SU-DHL-6 (cell line): ENCODE measurements around the gene GSTM2.
"Not testable (repeated sequence)": the region's sequence is repeated elsewhere in the genome, so short reads cannot be mapped to it uniquely, and the experiment has no call there.

Experiments used
- H2AFZ ChIP-seq: fragments of 200-600 bp; sonication (generic); 2 replicates; pipeline ENCODE4 v1.6.1; 2014; ENCODE audit warnings: low read depth, mild to moderate bottlenecking, moderate library complexity, mixed read lengths, antibody characterized with exemption, low read length; ENCODE audit not compliant: severe bottlenecking
- H3F3A ChIP-seq: fragments of 200-600 bp; shearing (Covaris generic); 2 replicates; pipeline ENCODE4 v1.6.0; 2016; ENCODE audit warnings: antibody characterized with exemption, mild to moderate bottlenecking; ENCODE audit not compliant: insufficient read depth
- H3K27ac ChIP-seq: fragments of 200-600 bp; sonication (generic); 2 replicates; pipeline ENCODE4 v1.5.1; 2016; ENCODE audit warnings: low read depth, mild to moderate bottlenecking, low read length, moderate library complexity, mixed read lengths
- H3K27me3 ChIP-seq: fragments of 200-600 bp; sonication (generic), shearing (Covaris generic); 2 replicates; pipeline ENCODE4 v1.6.0; 2014; ENCODE audit warnings: mild to moderate bottlenecking, low read length
- H3K36me3 ChIP-seq: fragments of 200-600 bp; sonication (generic); 2 replicates; pipeline ENCODE4 v1.6.1; 2014; ENCODE audit warnings: mild to moderate bottlenecking, low read length, mixed read lengths
- H3K4me2 ChIP-seq: fragments of 300-600, 200-600 bp; shearing (Covaris generic), sonication (generic); 2 replicates; pipeline ENCODE4 v1.6.0; 2014; ENCODE audit warnings: low read length, low read depth, mild to moderate bottlenecking; ENCODE audit not compliant: poor library complexity, severe bottlenecking
- H3K4me3 ChIP-seq: fragments of 200-600 bp; sonication (generic); 2 replicates; pipeline ENCODE4 v1.5.1; 2014; ENCODE audit warnings: antibody characterized with exemption, low read length, mild to moderate bottlenecking, mixed read lengths; ENCODE audit not compliant: insufficient read depth, poor library complexity, severe bottlenecking
- H3K79me2 ChIP-seq: fragments of 200-600 bp; sonication (generic); 2 replicates; pipeline ENCODE4 v1.6.1; 2014; ENCODE audit warnings: mild to moderate bottlenecking, low read length, moderate library complexity; ENCODE audit not compliant: insufficient read depth
- H3K9ac ChIP-seq: fragments of 200-600 bp; sonication (generic); 2 replicates; pipeline ENCODE4 v1.7.0; 2014; ENCODE audit warnings: mild to moderate bottlenecking, low read length
- H3K9me2 ChIP-seq: fragments of 200-600 bp; sonication (generic); replicated peaks from 2 replicates; pipeline ENCODE4 v1.6.1; 2014; ENCODE audit warnings: low read length; ENCODE audit not compliant: insufficient read depth
- H3K9me3 ChIP-seq: fragments of 200-600 bp; sonication (generic); 2 replicates; pipeline ENCODE4 v1.6.1; 2014; ENCODE audit warnings: low read length, mixed read lengths; ENCODE audit not compliant: insufficient read depth
- H4K20me1 ChIP-seq: fragments of 200-600 bp; sonication (generic); 2 replicates; pipeline ENCODE4 v1.6.1; 2014; ENCODE audit warnings: low read depth, mild to moderate bottlenecking, antibody characterized with exemption, low read length, moderate library complexity, mixed read lengths
- CTCF ChIP-seq: fragments of 200-600 bp; sonication (generic); IDR thresholded peaks from one replicate; pipeline ENCODE4 v1.5.1; 2017; ENCODE audit warnings: antibody characterized with exemption, mild to moderate bottlenecking, low read length, moderate library complexity; ENCODE audit not compliant: insufficient read depth, poor library complexity, severe bottlenecking
- EZH2phosphoT487 ChIP-seq: fragments of 200-600 bp; sonication (generic), shearing (Covaris generic); conservative IDR thresholded peaks from 2 replicates; pipeline ENCODE4 v1.6.1; 2018; ENCODE audit warnings: mild to moderate bottlenecking, antibody characterized with exemption, low read length, moderate library complexity, mixed read lengths

GSTM2 gene

GRCh38 chr1:109664671-109665070 lies 3.2 kb upstream of the GSTM2 start:
- no peak overlapping the region for H3K4me2 ChIP-seq
- no peak overlapping the region for H3K4me3 ChIP-seq

GRCh38 chr1:109668123-109668775 lies 392 bp downstream of the GSTM2 start:
- Histone ChIP-seq H3K4me3 (no peak overlapping the region), H3K9me2 (no peaks in the 10 kb centered on the region), H3K27me3 (no peaks in the 10 kb centered on the region), H4K20me1 (no peaks in the 10 kb centered on the region), H3K27ac (no peak overlapping the region), H3K79me2 (no peaks in the 10 kb centered on the region), H3K4me2 (peak overlapping the region; percentile 35), H3K36me3 (no peaks in the 10 kb centered on the region), H2AFZ (no peak overlapping the region), H3F3A (no peaks in the 10 kb centered on the region), H3K9me3 (no peaks in the 10 kb centered on the region), H3K9ac (no peak overlapping the region)
- TF ChIP-seq CTCF: no peak

More at GRCh38 chr1:109664671-109665070, 3.2 kb upstream of the GSTM2 start:
- no peaks in the 10 kb centered on the region for H4K20me1 ChIP-seq
- H2AFZ ChIP-seq: no peak overlapping the region
- H3K9ac ChIP-seq: no peak overlapping the region
- TF ChIP-seq EZH2phosphoT487: no peak
- no peak for TF ChIP-seq CTCF
- H3K79me2 ChIP-seq: no peaks in the 10 kb centered on the region
- no peaks in the 10 kb centered on the region for H3K9me2 ChIP-seq
- H3K36me3 ChIP-seq: no peaks in the 10 kb centered on the region
- no peaks in the 10 kb centered on the region for H3F3A ChIP-seq
- H3K9me3 ChIP-seq: no peaks in the 10 kb centered on the region
- no peak overlapping the region for H3K27ac ChIP-seq
- H3K27me3 ChIP-seq: no peaks in the 10 kb centered on the region

- TF ChIP-seq EZH2phosphoT487: no peak
- no peak for TF ChIP-seq CTCF
- H3K79me2 ChIP-seq: no peaks in the 10 kb centered on the region
- H2AFZ ChIP-seq: no peak overlapping the region
- no peak overlapping the region for H3K4me3 ChIP-seq
- no peaks in the 10 kb centered on the region for H3K9me3 ChIP-seq
- no peaks in the 10 kb centered on the region for H4K20me1 ChIP-seq
- H3K4me2 ChIP-seq: no peak overlapping the region
- no peaks in the 10 kb centered on the region for H3K27me3 ChIP-seq
- no peak overlapping the region for H3K9ac ChIP-seq
- no peaks in the 10 kb centered on the region for H3K9me2 ChIP-seq
- no peak overlapping the region for H3K27ac ChIP-seq
- no peaks in the 10 kb centered on the region for H3K36me3 ChIP-seq
- H3F3A ChIP-seq: no peaks in the 10 kb centered on the region
These were observed 1.5 kb downstream of the GSTM2 start for GRCh38 chr1:109669246-109669948.

- H3F3A ChIP-seq, H3K4me2 ChIP-seq, H3K27ac ChIP-seq, H3K27me3 ChIP-seq, H4K20me1 ChIP-seq, H3K9me2 ChIP-seq, H2AFZ ChIP-seq, H3K9ac ChIP-seq, H3K79me2 ChIP-seq, H3K9me3 ChIP-seq, H3K4me3 ChIP-seq, H3K36me3 ChIP-seq: not testable (repeated sequence)
These were observed 2.1 kb downstream of the GSTM2 start for GRCh38 chr1:109669949-109670302.
